Chondrocyte (in vitro differentiated cells): Measurements from ENCODE around the gene AQR. TPM values are rescaled to one million over a fixed set of nuclear protein-coding genes. Genes with fewer than 3 reads are reported as not detected.

Source experiments
- DNase-seq: peaks from one replicate; pipeline ENCODE4 v3.0.0; 2021; ENCODE audit warnings: mixed read lengths, low spot score
- H3K27ac Mint-ChIP-seq: one replicate; pipeline ENCODE4 v1.8.0; 2021; ENCODE audit warnings: mild to moderate bottlenecking, moderate library complexity, mixed read lengths; ENCODE audit not compliant: unreplicated experiment
- H3K27me3 Mint-ChIP-seq: 2 replicates; pipeline ENCODE4 v1.8.0; 2021; ENCODE audit warnings: low read depth, mixed read lengths
- H3K36me3 Mint-ChIP-seq: 2 replicates; pipeline ENCODE4 v1.8.0; 2021; ENCODE audit warnings: low read depth, mixed read lengths
- H3K4me1 Mint-ChIP-seq: 2 replicates; pipeline ENCODE4 v1.8.0; 2021; ENCODE audit warnings: low read depth, mild to moderate bottlenecking, mixed read lengths
- H3K4me3 Mint-ChIP-seq: one replicate; pipeline ENCODE4 v1.8.0; 2021; ENCODE audit warnings: mild to moderate bottlenecking, moderate library complexity, mixed read lengths; ENCODE audit not compliant: unreplicated experiment
- H3K9me3 Mint-ChIP-seq: 2 replicates; pipeline ENCODE4 v1.8.0; 2021; ENCODE audit warnings: low read depth, mixed read lengths
- total RNA-seq: library from RNA; stranded (reverse); gene quantifications from 3 replicates; pipeline ENCODE4 v1.2.1, GENCODE V29; 2021
- TF ChIP-seq, protein P1 (sequence below): fragments of 200-600 bp; sonication (generic); IDR thresholded peaks from 2 replicates; pipeline ENCODE4 v1.5.0; 2021; ENCODE audit warnings: antibody characterized with exemption, mild to moderate bottlenecking, moderate library complexity

Gene AQR
- total RNA-seq, 1 donor from 2014 or later, result 18.2 TPM

DNA sequence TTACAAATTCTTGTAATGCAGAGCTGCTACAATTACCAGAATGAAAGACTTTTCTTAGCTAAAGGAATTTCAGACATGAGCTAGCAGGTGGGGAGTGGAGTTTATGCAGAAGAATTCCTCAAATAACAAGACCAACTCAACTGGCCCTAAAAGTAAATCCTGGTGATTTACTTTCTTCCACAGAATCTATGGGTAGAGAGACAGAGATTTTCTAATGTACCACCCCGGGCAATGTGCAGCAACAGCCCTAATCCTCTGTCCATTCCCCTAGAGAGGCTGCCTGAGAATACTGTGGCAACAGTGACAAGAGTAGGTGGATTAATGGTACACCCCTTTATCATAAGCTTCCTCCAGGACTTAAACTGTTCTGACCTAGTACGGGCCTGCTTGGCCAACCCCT is 55.2 kb downstream of the AQR start:
- peaks cover 12% of the 10 kb centered on the region for H3K9me3 Mint-ChIP-seq

DNA sequence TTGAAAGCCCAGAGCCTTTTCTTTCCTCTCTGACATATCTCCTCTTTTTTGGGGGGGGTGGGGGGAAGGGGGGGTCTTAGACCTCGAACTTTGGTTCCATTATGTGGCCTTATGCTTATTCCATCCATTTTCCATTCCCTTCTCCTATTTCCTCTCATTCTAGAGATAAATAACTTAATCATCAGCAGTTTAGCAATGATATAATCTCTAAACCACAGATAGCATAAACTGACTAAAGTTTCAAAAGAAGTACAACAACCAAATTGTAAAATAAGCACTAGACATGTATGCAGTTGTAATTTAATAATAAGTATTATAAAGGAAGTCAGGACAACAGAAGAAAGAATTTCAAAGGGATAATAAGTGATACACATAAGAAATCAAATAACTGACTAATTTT is 64.5 kb downstream of the AQR start:
- H3K27ac Mint-ChIP-seq, result no peak overlapping the region
- peaks cover 28% of the 10 kb centered on the region for H3K36me3 Mint-ChIP-seq
- no peak for DNase-seq
- H3K4me3 Mint-ChIP-seq, result no peak overlapping the region
- H3K9me3 Mint-ChIP-seq, result no peaks in the 10 kb centered on the region
- H3K27me3 Mint-ChIP-seq, result no peaks in the 10 kb centered on the region
- peaks cover 6% of the 10 kb centered on the region for H3K4me1 Mint-ChIP-seq
- TF ChIP-seq, protein P1, sequence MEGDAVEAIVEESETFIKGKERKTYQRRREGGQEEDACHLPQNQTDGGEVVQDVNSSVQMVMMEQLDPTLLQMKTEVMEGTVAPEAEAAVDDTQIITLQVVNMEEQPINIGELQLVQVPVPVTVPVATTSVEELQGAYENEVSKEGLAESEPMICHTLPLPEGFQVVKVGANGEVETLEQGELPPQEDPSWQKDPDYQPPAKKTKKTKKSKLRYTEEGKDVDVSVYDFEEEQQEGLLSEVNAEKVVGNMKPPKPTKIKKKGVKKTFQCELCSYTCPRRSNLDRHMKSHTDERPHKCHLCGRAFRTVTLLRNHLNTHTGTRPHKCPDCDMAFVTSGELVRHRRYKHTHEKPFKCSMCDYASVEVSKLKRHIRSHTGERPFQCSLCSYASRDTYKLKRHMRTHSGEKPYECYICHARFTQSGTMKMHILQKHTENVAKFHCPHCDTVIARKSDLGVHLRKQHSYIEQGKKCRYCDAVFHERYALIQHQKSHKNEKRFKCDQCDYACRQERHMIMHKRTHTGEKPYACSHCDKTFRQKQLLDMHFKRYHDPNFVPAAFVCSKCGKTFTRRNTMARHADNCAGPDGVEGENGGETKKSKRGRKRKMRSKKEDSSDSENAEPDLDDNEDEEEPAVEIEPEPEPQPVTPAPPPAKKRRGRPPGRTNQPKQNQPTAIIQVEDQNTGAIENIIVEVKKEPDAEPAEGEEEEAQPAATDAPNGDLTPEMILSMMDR, result no peak

More for the DNA sequence above, 55.2 kb downstream of the AQR start:
- H3K36me3 Mint-ChIP-seq, result peaks cover 25% of the 10 kb centered on the region
- no peak overlapping the region for H3K27ac Mint-ChIP-seq
- TF ChIP-seq, protein P1, result no peak
- no peak for DNase-seq
- H3K4me1 Mint-ChIP-seq, result no peaks in the 10 kb centered on the region
- H3K4me3 Mint-ChIP-seq, result no peak overlapping the region
- no peaks in the 10 kb centered on the region for H3K27me3 Mint-ChIP-seq

DNA sequence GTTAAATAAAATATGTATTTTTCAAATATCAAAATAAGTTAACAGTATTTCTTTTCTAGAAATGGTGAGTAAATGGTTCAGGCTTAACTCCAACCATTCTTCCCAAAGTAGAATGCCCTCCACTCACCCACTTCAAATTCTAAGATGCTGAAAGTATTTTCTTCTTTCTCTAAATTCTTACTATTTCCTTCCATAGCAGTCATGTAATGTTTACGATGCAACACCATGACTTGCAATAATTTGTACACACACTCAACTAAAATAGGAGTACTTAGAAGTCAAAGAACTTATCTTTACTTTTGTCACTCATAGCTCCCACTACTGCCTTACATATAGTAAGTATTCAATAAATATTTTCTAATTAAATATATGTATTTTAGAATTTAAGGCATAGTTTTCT is 65.0 kb downstream of the AQR start:
- TF ChIP-seq, protein P1, result no peak
- no peak overlapping the region for H3K27ac Mint-ChIP-seq
- H3K9me3 Mint-ChIP-seq, result no peaks in the 10 kb centered on the region
- no peak for DNase-seq
- H3K4me1 Mint-ChIP-seq, result peaks cover 6% of the 10 kb centered on the region
- H3K36me3 Mint-ChIP-seq, result peaks cover 26% of the 10 kb centered on the region
- no peaks in the 10 kb centered on the region for H3K27me3 Mint-ChIP-seq
- H3K4me3 Mint-ChIP-seq, result no peak overlapping the region

DNA sequence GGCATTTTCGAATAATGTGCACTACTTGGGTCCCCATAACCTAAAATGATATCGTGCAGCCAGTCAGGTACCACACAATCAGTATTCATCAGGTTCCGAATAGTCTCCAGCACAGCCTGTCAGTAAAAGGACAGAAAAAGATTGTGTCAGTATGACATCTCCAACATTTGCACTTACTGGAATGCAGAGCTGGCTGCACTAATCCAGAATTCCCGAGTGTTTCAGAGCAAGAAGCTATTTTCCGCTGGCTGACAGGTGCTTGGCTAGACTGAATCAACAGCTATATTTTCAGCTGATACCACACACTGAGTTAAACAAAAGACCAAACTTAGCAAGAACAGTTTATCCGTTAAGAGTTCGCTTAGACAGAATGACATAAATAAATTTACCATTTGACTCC is 68.8 kb downstream of the AQR start:
- Mint-ChIP-seq H3K4me3 (no peak overlapping the region), H3K27ac (no peak overlapping the region), H3K36me3 (peaks cover 23% of the 10 kb centered on the region), H3K9me3 (no peaks in the 10 kb centered on the region), H3K27me3 (no peaks in the 10 kb centered on the region), H3K4me1 (peaks cover 6% of the 10 kb centered on the region)
- TF ChIP-seq, protein P1, result no peak
- DNase-seq, result no peak

DNA sequence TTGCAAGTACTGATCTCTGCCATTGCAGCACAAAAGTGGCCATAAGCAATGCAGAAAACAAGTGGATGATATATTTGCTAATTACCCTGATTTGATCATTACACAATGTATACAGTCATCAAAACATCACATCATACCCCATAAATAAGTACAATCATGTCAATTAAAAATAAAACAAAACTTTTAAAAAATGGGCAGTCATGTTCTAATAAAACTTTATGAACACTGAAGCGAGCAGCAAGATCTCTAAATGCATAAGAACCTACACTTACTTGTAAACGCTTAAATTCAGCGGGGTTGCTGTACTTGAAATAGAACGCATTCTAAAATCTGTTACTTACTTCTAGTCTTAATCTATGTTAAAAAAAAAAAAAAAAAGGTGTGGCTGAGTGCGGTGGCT is 73.4 kb downstream of the AQR start:
- Mint-ChIP-seq H3K27me3 (no peaks in the 10 kb centered on the region), H3K27ac (no peak overlapping the region), H3K4me1 (peaks cover 8% of the 10 kb centered on the region), H3K36me3 (peaks cover 45% of the 10 kb centered on the region), H3K4me3 (no peak overlapping the region), H3K9me3 (peaks cover 15% of the 10 kb centered on the region)
- DNase-seq, result no peak
- TF ChIP-seq, protein P1, result no peak
